ENCODE results near the gene CCNE1.

Gene CCNE1

GRCh38 chr19:29811125-29812079 is at the start of gene CCNE1:
TSS of gene CCNE1 (plus strand) at chr19:29811991. CDS start at chr19:29812556, 565 bp downstream.
- peak; percentile 84 to 92 for DNase-seq

GRCh38 chr19:29763196-29763595 is 48.6 kb upstream of the CCNE1 start:
- DNase-seq: no peak

- DNase-seq: no peak
Measured at GRCh38 chr19:29764361-29764760, 47.4 kb upstream of the CCNE1 start.

GRCh38 chr19:29766100-29766499 is 45.7 kb upstream of the CCNE1 start:
- no peak for DNase-seq

GRCh38 chr19:29767039-29767735 is 44.6 kb upstream of the CCNE1 start:
- no peak for DNase-seq

- no peak for DNase-seq
Measured at GRCh38 chr19:29768166-29768565, 43.6 kb upstream of the CCNE1 start.

- no peak for DNase-seq
Measured at GRCh38 chr19:29769997-29770396, 41.8 kb upstream of the CCNE1 start.

GRCh38 chr19:29770648-29771047 is 41.1 kb upstream of the CCNE1 start:
- DNase-seq: no peak

- DNase-seq: peak; percentile 27 to 42
Measured at GRCh38 chr19:29771708-29772414, 39.9 kb upstream of the CCNE1 start.

- DNase-seq: no peak
Measured at GRCh38 chr19:29772696-29773095, 39.1 kb upstream of the CCNE1 start.

GRCh38 chr19:29773141-29773540 is 38.6 kb upstream of the CCNE1 start:
- DNase-seq: no peak

- DNase-seq: no peak
Measured at GRCh38 chr19:29774126-29774525, 37.7 kb upstream of the CCNE1 start.

GRCh38 chr19:29777781-29778309 is 33.9 kb upstream of the CCNE1 start:
- no peak for DNase-seq

- no peak for DNase-seq
Measured at GRCh38 chr19:29779921-29780320, 31.9 kb upstream of the CCNE1 start.

- no peak for DNase-seq
Measured at GRCh38 chr19:29781386-29782259, 30.2 kb upstream of the CCNE1 start.

GRCh38 chr19:29782260-29782580 is 29.6 kb upstream of the CCNE1 start:
- DNase-seq: no peak

- no peak for DNase-seq
Measured at GRCh38 chr19:29783627-29784190, 28.1 kb upstream of the CCNE1 start.

GRCh38 chr19:29784598-29785223 is 27.1 kb upstream of the CCNE1 start:
- DNase-seq: no peak

- DNase-seq: no peak
Measured at GRCh38 chr19:29785360-29785759, 26.4 kb upstream of the CCNE1 start.

GRCh38 chr19:29785955-29786589 is 25.7 kb upstream of the CCNE1 start:
- peak in 1 of 2 donors; percentile 17 for DNase-seq

- DNase-seq: no peak
Measured at GRCh38 chr19:29787281-29787680, 24.5 kb upstream of the CCNE1 start.

Data from inflammatory macrophage treated with lipopolysaccharide for 1 hour (primary cell).